Right lobe of liver (tissue), 4 donors: Measurements from ENCODE around the gene KIAA1958.

Source experiments
- CTCF ChIP-seq, 4 donors: fragments of 200-600 bp in 3 of 4; fragments of 450-650 bp in 1 of 4; IDR thresholded peaks; one replicate each; pipeline versions ENCODE4 v1.5.1 to v1.8.0; 2016 to 2022; ENCODE audit warnings: antibody characterized with exemption in 4 of 4, mild to moderate bottlenecking in 2 of 4
- POLR2A ChIP-seq: fragments of 450-650 bp; IDR thresholded peaks from one replicate; pipeline ENCODE4 v1.6.1; 2017; ENCODE audit warnings: antibody characterized with exemption, mild to moderate bottlenecking
- donor health status: DM: no; HTN: no; CAD: no.
- donor health status: DM: no; HTN: no; CAD: no.
- donor health status: DM: no; HTN: yes; CAD: no.

DNA sequence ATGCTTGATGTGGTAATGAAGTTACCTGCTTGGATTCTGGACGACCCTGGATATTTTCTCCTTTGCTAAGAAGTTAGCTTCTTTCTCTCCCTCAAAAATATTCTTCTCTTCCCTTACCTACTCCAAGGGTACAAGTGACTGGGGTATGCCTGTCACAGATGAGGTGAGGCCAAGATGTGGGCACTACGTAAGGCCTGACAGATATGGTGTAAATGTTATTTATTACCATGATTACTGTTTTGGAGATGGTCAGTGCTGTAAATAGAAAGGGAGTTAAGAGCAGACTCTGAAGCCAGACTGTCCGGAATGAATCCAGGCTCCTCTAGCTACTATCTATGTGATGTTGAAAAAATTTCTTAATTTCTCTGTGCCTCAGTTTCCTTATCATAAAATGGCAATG is 1.1 kb upstream of the KIAA1958 start:
- no peak for TF ChIP-seq CTCF (IDR thresholded peaks at IDR 0.05)
- TF ChIP-seq POLR2A: no peak
